Epithelial cell of prostate (primary cell): ENCODE results near the gene ALKBH4.
"Not testable (repeated sequence)": the region's sequence is repeated elsewhere in the genome, so short reads cannot be mapped to it uniquely, and the experiment has no call there.

Source experiments
- DNase-seq: peaks from one replicate; pipeline ENCODE4 v3.0.0-alpha.2; 2011; ENCODE audit warnings: low read depth, low spot score
- H3K27ac ChIP-seq: fragments of 450-650 bp; 2 replicates; pipeline ENCODE4 v1.5.1; 2017; ENCODE audit warnings: mild to moderate bottlenecking

ALKBH4 gene

DNA sequence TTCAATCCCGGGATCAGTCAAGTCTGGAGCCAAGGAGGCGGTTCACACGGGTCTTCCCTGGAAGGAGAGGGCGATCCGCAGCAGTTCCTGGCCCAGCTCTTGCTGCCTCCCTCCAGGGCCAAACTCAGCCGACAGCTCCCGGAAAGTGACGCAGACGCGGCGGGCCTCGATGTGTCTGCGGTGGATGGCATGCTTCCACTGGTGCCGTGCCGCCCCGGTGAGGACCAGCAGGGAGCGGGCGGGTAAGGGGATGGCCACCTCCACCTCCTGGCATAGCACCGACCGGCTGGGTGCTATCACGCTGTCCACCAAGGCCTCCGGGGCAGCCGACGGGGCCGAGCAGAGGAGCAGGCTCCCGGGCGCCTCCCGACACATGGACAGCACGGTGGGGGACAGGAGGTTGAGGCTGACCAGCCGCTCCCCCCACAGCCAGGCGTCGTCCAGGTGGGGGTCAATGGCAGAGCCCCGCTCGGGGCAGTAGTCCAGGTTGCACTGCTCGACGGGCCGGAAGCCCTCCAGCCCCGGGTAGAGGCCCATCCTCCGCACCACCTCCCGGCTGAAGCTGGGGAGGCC is 7.2 kb downstream of the ALKBH4 start:
- H3K27ac ChIP-seq = no peak overlapping the region
- no peak for DNase-seq

DNA sequence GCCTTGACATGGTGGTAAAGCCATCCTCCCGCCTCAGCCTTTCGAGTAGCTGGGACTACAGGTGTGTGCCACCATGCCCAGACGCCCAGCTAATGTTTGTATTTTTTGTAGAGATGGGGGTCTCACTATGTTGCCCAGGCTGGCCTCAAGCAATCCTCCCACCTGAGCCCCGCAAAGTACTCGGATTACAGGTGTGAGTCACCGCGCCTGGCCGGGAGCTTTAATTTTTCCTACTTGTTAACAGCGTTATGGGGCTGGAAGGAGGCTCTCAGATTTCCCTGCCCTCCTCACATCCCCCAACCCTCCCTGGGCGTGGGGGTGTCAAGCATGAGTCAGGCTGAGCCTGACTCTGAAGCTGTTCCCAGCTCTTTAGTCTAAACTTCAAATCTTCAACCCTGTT is 8.3 kb downstream of the ALKBH4 start:
- DNase-seq = no peak
- no peak overlapping the region for H3K27ac ChIP-seq

DNA sequence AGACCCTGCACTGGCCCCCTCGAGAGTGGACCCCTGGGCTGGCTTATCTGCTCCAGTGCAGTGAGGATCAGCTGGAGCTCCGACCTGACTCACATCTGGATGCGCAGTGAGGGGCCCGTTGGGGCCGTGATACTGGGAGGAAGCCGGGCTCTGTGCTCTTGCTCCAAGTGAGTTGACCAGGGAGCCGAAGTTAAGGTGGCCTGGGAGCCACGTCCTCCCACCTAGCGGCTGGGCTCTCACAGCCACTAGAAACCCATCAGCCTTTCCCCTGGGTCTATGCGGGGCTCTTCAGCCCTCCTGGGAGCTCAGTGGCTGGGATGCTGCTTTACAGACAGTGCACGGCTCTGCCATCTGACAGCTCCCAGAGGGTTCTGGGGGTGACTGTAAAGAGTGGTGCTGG is 9.1 kb downstream of the ALKBH4 start:
- no peak overlapping the region for H3K27ac ChIP-seq
- DNase-seq = no peak

DNA sequence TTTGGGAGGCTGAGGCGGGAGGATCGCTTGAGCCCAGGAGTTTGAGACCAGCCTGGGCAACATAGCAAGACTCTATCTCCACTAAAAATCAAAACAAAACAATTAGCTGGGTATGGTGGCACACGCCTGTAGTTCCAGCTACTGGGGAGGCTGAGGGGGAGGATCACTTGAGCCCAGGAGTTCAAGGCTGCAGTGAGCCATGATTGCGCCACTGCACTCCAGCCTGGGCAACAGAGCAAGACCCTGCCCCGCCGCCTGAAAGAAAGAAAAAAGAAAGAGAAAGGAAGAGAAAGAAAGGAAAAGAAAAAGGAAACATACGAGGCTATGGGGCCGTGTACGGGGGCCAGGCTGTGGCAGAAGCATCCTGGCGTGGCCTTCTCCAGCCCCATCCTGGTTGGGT is 9.7 kb downstream of the ALKBH4 start:
- not testable (repeated sequence) for DNase-seq, H3K27ac ChIP-seq

DNA sequence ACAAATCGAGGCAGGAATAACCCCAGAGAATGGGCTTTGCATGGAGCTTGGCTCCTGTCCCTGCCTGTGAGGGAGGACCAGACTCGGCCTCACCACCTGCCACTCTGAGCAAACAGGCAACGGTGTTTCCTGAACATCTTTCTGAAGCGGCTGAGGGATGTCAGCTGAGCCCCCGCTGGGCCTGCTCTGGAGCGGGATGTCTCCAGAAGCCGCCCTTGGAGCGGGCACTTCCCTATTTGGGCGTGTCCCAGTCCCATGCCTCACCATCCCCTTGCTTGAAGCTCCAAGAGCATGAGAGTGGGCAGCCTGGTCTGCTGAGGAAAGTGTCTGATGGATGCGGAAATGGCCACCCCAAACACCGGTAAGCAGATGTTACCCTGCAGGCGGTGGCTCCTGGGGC is 10.2 kb downstream of the ALKBH4 start:
- no peak overlapping the region for H3K27ac ChIP-seq
- DNase-seq = no peak

DNA sequence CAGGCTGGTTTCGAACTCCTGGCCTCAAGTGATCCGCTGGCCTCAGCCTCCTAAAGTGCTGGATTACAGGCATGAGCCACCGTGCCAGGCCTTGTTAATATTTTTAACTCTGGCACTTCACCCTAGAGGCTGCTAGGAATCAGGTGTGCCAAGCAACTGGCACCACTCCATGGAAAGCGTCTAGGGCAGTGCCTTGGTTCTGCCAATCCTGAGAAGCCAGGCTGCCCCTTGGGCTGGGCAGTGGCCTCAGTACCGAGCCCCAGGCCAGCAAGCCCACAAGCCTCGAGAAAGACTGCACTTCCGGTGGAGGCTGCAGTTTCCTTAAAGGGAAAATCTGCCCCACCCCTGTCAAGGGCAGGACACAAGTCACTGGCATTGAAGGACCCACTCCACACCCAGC is 11.3 kb downstream of the ALKBH4 start:
- DNase-seq = no peak
- H3K27ac ChIP-seq = no peak overlapping the region

DNA sequence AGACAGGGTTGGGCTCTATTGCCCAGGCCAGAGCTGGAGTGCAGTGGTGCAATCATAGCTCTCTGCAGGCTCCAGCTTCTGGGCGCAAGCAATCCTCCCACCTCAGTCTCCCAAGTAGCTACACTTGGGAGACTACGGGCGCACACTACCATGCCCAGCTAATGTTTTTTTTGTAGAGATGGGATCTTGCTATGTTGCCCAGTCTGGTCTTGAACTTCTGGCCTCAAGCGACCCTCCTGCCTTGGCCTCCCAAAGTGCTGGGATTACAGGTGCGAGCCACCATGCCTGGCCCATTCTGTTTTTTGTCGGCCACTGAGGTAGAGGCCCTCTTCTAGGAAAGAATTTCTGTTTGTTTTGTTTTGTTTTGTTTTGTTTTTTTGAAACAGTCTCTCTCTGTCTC is 12.2 kb downstream of the ALKBH4 start:
- no peak for DNase-seq
- no peak overlapping the region for H3K27ac ChIP-seq

DNA sequence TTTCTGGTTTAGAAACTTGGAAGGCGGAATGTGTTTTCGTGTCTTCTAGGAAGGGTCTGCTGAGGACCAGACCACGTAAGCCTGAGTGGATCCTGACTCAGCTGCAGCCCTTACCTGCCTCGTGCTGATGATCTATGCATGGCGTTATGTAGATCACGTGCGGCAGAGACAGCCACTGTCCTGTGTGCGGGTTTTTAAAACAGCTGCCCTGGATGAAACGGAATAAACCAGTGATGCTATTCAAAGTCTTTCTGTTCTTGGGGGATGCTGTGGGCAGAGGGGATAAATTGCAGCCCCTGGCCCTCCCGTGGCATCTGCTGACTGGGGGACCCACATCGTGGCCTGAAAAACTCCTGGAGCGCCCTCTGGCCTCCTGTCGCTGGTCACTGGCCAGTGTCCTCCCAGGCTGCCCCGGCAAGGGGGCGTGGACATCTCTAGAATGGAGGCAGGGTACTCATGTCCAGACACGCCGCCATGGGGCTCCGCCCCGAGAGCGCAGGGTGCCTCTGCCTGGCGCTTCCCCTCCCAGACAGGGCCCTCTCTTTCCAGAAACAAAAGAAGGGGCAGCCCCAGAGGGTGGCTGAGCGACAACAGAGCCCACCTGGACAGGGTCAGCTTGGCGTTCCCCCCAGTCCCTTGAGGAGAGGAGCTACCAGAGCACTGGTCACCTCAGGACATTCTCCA is 13.2 kb downstream of the ALKBH4 start:
- H3K27ac ChIP-seq = peak overlapping the region; percentile 56
- DNase-seq = no peak

DNA sequence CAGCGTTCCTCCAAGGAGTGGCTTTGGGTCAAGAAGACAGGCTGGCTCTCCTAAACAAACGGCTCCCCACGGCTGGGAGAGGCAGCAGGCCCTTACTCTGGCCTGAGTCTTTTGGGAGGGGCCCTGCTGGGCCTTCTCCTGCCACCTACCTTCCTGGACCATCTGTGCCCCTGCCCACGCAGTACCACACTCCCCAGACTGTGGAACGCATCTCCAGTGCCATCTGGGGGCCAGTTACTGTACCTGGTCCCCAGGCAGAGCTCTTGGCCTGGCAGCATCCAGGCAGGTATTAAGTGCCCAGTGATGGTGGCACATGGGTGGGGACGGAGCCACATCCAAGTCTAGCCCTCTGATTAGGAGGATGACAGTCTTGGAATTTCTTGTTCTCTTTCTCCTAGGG is 14.4 kb downstream of the ALKBH4 start:
- no peak for DNase-seq

DNA sequence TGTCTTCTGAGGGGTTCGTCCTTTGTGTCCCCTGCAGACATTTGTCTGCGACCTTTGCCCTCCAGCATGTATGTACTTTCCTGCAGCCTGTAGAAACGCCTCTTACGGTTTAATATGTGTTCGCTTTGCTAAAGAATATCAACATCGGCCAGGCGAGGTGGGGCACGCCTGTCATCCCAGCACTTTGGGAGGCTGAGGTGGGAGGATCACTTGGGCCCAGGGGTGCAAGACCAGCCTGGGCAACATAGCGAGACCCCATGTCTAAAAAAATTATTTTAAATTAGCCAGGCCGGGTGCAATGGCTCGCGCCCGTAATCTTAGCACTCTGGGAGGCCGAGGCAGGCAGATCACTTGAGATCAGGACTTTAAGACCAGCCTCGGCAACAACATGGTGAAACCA is 15.5 kb downstream of the ALKBH4 start:
- no peak for DNase-seq
- no peak overlapping the region for H3K27ac ChIP-seq

More for the DNA sequence above, 14.4 kb downstream of the ALKBH4 start:
- no peak overlapping the region for H3K27ac ChIP-seq

DNA sequence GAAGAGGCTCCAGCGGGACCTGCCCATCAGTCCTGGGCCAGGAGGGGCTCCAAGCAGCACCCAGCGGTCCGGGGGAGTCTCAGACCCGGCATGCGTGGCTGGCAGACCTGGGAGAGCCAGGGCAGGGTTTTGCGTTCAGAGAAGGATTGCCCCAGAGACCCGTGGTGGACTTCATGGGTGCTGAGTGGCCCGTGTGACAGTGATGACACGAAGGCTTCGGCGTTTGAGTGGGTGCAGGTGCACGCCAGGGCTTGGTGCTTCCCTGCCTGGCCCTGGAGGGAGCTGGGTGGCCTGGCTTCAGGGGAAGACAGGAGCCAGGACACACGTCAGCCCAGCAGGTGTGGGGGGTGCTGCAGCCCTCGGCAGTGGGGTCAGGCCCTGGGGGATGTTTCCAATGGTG is 17.4 kb downstream of the ALKBH4 start:
- no peak for DNase-seq

DNA sequence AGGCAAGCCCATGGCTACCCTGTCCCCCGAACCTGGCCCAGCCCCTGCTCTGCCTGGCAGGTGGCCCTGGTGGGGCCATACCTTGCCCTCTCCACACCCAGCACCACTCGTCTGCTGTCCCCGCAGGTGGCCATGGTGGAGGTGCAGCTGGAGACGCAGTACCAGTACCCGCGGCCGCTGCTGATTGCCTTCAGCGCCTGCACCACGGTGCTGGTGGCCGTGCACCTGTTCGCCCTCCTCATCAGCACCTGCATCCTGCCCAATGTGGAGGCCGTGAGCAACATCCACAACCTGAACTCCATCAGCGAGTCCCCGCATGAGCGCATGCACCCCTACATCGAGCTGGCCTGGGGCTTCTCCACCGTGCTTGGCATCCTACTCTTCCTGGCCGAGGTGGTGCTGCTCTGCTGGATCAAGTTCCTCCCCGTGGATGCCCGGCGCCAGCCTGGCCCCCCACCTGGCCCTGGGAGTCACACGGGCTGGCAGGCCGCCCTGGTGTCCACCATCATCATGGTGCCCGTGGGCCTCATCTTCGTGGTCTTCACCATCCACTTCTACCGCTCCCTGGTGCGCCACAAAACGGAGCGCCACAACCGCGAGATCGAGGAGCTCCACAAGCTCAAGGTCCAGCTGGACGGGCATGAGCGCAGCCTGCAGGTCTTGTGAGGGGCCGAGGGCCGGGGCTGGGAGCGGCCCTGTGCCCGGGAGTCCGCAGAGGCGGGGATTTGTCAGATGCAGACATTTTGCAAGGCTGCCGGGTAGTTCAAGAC is 18.1 kb downstream of the ALKBH4 start:
- DNase-seq = no peak

More for the DNA sequence above, 17.4 kb downstream of the ALKBH4 start:
- no peak overlapping the region for H3K27ac ChIP-seq

DNA sequence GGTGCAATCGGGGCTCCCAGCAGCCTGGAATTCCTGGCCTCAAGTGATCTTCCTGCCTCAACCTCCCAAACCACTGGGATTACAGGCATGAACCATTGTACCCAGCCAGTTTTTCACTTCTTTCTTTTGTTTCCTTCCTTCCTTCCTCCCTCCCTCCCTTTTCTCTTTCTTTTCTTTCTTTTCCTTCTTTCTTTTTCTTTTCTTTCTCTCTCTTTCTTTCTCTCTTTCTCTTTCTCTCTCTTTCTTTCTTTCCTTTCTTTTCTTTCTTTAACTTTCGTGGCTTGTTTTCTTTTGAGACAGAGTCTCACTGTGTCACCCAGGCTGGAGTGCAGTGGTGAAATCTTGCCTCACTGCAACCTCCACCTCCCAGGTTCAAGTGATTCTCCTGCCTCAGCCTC is 19.0 kb downstream of the ALKBH4 start:
- DNase-seq = no peak
- H3K27ac ChIP-seq = no peak overlapping the region

More for the DNA sequence above, 18.1 kb downstream of the ALKBH4 start:
- H3K27ac ChIP-seq = no peak overlapping the region

DNA sequence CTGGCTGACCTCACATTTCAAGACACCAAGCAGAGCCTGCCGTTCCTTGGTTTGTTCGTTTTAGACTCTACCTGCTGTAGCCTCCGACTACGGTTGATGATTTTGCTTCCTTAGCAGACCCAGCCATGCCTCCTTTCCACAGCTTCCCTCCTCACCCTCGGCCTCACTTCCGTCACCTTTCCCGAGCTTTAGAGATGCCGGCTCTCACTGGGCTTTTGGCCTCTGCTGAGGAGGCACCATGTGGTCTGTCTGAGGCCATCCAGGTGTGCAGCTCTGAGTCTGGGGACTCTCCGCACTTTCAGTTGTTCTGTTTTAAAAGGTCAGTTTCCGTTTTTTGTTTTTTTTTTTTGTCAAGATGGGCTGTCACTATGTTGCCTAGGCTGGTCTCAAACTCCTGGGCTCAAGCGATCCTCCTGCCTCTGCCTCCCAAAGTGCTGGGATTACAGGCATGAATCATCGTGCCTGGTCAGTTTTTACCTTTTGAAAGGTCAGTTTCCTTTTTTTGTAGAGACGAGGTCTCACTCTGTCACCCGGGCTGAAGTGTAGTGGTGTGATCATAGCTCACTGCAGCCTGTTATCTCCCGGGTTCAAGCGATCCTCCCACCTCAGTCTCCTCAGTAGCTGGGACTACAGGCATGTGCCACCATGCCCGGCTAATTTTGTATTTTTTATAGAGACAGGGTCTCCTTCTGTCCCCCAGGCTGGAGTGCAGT is 19.5 kb downstream of the ALKBH4 start:
- no peak for DNase-seq
- no peak overlapping the region for H3K27ac ChIP-seq

DNA sequence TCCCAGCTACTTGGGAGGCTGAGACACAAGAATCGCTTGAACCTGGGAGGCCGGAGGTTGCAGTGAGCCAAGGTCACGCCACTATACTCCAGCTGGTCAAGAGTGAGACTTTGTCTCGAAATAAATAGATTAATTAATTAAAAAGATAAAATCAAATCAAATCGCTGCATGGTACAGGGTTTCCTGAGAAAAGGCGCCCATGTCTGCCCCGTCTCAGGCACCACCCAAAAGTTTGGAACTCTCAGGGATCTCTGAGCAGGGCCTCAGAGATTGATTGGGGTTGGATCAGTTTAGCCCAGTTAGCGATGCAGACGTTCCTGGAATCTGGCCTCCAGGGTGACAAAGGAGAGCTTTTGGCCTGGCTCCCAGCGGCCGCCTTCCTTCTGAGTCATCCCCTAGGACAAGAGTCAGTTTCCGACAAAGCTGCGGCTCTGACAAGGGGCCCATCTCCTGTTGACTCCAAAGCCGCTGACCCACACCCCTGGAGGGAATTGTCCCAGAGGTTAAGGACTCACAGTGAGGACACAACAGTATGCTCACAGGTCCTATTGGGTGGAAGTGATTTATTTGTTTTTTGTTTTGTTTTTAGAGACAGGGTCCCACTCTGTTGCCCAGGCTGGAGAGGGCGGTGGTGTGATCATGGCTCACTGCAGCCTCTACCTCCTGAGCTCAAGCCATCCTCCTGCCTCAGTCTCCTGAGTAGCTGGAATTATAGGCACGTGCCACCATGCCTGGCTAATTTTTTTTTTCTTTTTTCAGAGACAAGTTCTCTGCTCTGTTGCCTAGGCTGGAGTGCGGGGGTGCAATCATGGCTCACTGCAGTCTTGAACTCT is 24.5 kb downstream of the ALKBH4 start:
- no peak overlapping the region for H3K27ac ChIP-seq

DNA sequence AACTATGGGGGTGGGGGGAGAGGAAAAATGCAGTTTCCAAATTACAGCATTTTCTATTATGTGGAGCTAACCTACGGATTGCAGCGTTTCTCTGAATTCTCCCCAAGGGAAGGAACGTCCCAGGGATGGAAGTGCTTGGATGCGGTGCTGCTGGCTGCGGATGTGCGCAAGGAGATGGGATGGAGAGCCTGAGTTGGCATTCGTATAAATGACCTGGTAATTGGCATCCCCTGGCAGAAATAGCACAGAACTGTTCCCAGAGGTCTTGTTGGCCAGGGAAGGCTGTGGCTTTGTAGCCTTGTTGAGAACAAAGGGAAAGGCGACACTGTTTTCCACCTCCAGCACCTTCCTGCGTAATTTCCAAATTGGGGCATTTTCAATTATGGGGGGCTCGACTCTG is 28.5 kb downstream of the ALKBH4 start:
- DNase-seq = no peak

More for the DNA sequence above, 24.5 kb downstream of the ALKBH4 start:
- DNase-seq = no peak

DNA sequence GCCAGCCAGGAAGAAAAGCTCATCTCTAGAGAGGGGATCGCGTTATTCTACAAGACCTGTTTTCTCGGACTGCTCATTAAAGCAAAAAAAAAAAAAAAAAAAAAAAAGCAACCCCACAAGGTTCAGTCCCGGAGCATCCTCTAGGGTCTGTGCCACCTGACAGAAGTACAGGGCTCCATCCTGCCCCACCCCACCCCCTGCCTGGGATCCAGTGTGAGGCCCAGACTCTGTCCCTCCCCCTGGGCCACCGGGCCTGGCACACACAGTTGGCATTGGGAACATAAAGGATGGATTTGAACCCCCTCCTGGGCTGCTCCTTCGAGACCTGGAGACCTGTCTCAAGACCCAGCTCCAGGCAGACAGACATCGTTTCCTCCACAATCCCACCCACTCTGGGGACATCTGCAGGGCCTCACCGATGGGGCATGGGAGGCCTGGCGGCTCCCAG is 30.6 kb downstream of the ALKBH4 start:
- no peak overlapping the region for H3K27ac ChIP-seq
- no peak for DNase-seq

More for the DNA sequence above, 28.5 kb downstream of the ALKBH4 start:
- no peak overlapping the region for H3K27ac ChIP-seq

DNA sequence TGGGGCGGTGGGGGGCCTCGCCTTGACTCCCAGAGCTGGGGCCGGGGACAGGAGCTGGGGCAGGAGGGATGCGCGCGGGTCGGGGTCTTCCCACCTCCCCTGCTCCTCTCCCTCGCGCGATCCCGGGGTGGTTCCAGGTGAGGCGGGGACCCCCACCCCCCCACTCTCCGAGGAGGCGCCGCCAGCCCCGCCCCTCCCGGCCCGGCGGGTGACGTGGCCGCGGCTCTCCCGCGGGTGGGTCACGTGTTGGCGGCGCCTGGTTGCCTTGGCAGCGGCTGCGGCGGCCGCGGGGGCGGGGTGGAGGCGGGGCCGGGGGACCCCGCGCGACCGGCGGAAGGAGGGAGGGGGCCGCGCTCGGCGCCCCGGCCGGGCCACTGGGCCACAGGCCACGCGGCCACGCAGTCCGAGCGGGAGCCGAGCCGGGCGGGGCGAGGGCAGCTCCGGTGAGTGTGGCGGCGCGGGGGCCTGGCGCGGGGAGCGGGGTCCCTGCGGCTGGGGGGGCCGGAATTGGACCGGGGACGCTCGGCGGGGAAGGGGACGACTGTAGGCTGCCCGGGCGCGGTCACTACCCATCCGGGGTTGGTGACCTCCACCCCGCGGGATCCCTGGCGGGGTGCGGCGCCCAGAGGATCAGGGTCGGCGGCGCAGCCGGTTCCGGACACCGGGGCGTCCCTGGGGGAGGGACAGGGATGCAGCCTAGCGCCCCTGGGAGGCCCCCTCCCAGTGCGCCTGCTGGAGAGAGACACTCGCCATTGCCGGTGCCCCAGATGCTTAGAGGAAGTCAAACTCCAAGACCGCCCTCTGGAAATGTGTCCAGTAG is 31.2 kb downstream of the ALKBH4 start, which contains the start of gene ORAI2:
Gene ORAI2 (plus strand): TSS at position 357 of the 820 bp plus-strand sequence. CDS start 5,382 bp downstream, outside the sequence.
- peak within 1 kb of the TSS; percentile 76 for H3K27ac ChIP-seq
- DNase-seq = no peak
